GM19463 (cell line): ENCODE results near the gene DSG2.
"Not testable (repeated sequence)": the region's sequence is repeated elsewhere in the genome, so short reads cannot be mapped to it uniquely, and the experiment has no call there.

Experiments
- ATAC-seq: cut with Tn5 transposase; IDR thresholded peaks from one replicate; pipeline ENCODE4 v1.9.1; 2021; ENCODE audit warnings: mild to moderate bottlenecking, moderate library complexity; ENCODE audit not compliant: unreplicated experiment

The DSG2 gene

DNA sequence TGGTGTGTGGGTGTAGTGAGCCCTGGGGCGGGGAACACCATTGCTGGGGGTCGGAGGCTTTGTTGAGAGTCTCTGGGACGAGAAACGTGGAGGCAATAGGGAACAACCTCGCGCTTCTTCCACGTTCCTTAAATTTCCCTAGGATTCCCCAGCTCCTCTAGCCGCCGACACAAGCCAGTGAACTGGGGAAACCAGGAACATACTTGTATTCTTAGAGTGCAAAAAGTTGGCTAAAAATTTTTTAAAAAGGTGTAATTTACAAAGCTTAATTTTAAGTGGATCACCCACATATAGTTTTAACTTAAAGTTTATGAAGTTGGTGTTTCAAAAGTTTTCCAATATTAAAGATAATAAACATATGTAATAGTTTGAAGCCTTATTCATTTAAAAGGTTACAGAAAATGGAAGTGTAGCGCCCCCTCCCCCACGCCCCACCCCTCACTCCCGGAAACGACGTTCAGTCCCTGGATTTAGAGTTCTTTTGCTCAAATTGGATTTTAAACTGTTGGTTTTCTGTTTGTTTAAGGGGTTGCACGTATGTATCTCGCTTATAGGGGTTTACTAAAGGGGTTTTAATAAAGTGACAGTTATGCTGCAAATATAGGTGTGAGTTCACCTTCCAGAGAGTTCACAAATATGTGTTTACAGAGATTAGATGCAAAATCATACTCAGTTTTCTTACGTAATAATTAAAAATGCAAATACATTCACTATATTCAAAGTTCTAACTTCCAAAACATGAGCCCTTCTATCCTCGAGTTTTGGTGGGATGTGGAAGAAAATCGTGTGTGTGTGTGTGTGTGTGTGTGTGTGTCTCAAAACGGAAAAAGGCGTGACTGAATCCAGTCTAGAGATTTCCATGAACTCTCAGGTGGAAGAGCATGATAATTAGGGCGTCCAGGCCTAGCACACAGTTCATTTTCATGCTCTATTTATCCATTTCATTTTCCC lies 872 bp downstream of the DSG2 start:
- ATAC-seq = peak; percentile 12

DNA sequence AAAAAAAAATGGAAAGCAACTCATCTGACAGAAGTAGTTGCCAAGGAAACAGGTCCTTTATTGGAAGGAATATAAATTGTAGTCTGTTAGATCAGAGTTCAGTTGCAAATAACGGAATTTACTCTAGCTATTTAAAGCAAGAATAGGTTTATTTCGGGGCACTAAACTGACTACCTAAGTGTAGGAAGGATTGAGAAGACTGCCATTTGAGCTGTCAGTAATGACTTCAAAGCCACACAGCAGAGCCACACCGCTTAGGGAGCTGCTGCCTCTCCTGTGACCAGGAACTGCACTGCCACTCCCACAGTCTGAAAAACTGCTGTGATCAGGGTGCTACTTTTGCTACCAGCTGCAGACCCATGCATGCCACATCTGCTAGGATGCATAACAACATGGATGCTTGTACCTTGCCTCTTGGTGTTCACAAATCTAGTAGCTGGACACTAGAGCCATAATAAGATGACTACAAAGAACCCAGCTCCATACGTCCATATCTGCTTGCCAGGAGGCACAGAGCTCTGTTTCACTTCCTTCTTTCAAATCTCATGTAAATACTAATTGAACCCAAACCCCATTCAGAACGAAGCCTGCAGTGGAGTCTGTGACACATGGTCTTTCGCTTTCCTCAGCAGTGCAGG lies 2.2 kb downstream of the DSG2 start:
- peak; percentile 72 for ATAC-seq

DNA sequence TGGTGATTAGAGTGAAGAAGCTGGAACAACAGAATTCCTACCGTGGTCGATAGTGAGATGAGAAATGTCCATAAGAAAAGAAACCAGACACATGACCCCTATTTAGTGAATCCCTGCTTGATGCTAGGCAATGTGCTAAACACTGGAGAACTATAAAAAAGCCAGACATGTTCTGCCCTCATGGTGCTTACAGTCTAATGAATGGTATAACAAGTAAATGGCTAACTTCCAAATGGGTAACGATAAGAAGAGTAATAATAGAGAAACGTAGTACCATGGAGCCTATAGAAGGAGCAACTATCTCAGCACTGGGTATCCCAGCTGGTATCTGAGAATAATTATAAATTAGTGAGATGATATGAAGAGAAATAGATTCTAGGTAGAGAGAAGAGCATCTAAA lies 5.0 kb downstream of the DSG2 start:
- ATAC-seq = no peak

DNA sequence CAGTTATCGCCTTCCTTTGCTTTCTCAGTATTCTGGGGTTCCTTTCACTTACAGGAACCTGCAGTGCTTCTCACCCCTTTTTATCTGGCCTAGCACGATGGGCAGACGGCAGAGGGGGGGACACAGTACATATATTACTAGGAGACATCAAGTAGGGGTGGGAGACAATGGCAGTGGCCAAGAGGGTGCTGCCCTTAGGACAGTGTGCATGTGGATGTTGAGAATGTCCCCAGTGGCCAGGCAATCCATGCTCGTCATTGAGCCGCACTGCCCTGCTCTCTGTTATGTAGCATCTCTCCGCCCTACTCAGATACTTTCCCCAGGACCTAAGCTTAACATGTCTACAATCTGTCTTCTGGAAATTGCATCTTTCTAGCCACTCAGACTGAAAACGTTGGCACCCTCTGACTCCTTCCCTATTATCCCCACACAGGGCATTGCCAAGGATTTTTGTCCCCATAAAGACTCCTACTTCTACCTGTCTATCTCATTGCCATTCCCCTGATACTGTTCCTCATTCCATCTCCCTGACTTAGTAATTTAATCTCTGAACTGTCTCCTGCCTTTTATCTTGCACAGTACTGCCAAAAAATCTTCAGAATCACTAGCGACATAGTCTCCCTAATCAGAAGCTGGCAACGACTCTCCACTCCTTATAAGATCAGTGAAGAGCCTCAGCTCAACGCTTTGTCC lies 6.6 kb downstream of the DSG2 start:
- ATAC-seq = no peak

DNA sequence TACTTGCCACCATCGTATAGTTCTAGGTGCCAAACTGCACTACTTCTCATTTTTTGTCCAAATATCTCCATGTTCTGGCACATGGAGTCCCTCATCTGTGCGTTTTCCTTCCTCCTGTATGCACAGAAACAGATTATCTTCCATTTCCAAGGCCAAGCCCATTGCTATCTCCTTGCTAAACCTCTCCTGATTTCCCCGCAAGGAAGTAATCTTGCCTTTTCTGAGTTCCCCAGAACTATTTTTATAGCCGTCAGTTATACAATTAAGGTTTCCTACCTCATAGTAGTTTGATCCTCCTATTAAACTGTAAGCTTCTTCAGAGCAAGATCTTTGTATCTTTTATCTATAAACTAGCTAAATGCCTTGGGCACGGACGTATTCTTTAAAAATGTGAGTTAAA lies 7.2 kb downstream of the DSG2 start:
- ATAC-seq = no peak

DNA sequence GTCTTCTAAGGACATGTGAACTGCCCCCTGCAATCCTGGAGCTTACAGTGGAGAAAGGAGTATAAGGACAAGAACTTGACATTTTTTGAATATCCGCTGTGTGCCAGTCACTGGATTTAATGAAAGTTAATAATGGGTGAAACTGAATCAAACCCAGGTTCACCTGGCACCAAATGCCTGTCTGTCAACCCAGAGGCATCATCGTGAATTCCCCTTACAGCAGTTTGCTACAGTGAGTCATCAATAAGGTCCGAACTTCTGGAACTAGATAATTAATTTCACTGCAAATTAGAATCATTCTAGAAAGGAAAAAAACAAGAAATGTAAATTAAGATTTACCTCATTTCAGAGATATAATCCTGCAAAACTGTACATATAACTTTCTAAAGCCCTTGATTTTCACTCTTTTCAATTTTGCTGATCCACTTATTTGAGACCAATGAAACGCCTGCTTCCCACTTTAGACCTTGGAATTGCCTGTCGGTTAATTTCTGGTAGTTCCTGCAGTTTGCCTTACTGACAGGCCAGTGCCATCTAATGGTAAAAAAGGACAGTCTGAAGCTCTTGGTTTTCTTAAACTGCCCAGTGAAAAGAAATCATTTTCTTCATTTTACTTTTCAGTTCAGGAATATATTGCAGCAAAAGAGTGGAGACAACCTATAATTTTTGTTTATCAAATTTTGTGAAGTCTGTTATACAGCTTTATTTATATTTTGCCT lies 8.2 kb downstream of the DSG2 start:
- no peak for ATAC-seq

DNA sequence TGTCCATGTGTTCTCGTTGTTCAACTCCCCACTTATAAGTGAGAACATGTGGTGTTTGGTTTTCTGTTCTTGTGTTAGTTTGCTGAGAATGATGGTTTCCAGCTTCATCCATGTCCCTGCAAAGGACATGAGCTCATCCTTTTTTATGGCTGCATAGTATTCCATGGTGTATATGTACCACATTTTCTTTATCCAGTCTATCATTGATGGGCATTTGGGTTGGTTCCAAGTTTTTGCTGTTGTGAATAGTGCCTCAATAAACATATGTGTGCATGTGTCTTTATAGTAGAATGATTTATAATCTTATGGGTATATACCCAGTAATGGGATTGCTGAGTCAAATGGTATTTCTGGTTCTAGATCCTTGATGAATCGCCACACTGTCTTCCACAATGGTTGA lies 9.1 kb downstream of the DSG2 start:
- not testable (repeated sequence) for ATAC-seq

DNA sequence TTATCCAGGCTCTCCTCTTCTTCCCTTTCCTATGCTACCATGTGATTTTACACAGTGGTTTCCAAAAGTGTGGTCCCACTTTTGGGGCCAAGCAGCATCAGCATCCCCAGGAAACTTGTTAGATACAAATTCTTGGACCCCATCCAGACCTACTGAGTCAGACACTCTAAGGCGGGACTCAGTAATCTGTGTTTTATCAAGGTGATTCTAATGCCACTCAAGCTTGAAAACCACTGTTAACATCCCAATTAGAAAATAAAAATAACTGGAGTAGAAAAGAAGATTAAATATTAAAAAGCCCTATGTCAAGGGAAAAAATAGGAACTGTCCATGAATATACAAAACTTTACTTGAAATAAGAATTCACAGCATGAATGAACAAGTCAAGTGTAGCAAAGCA lies 10.8 kb downstream of the DSG2 start:
- no peak for ATAC-seq

DNA sequence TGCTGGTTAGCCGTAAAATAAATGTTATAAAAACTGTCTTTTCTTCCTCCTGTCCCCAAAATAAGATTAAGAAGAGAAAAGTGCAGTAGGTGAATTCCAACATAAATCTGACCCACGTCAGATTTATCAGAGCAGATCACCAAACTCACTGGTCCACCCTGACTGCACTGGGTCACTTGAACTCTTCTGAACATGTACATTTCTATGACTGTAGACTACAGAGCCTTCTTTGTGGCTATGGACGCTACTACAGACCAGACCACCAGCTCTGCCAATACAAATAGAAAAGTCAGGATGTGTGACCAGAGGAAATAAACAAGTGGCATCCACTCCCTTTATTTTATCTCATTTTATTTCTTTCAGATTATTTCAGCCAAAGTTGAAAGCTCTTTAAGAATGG lies 11.6 kb downstream of the DSG2 start:
- ATAC-seq = no peak

DNA sequence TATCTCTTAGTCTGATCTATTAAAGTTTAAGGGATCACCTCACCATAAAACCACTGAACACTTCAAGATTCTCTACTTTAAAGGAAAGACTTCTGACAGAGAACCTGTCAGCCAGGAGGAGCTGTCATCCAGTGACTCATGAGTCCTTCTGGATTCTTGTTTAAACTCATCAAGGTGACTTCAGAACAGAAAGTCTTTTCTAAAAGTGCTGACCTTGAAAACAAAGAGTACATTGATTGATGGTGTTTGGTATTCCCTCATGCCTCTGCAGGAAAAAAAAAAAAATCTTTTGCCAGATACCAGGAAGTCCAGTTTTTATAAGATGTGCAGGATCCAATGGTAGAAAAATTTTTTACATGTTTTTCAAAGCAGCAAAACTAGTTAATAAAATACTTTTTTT lies 12.3 kb downstream of the DSG2 start:
- ATAC-seq = no peak

DNA sequence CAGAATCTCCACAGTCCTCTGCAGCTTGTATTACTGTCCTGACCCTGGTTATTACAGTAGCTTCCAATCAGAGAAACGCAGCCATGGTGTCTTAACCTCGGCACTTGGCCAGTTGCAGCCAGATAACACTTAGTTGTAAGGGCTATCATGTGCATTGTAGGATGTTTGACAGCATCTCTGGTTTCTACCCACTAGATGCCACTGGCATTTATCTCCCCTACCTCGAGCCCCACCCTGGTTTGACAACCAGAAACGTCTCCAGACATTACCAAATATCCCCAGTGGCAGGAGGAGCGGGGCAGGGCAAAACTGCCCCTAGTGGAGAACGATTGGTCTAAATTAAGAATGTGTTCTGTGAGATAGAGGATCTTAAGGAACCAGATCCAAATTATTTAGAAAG lies 13.1 kb downstream of the DSG2 start:
- no peak for ATAC-seq

DNA sequence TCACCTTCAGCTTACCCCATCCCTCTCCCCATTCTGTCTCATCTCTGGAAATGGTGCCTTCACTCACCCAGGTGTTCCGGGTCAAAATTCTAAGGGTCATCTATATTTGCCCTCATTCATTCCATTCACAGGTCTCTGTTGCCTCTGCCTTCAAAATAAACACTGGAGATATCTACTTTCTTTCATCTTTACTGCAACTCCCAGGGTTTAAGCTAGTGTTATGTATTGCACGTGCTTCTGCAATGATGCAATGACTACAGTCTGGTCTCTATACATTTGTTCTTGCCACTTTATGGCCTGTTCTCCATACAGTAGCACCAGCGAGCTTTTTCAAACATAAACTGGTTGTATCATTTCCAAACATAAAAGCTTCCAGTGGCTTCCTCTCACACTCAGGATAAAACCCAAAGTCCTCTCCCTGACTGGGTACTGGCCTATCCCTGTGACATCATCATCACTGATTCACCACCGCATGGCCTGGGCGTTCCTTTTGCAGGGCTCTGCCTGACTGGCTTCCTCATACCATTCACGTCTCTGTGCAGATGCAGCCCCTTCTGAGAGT lies 14.3 kb downstream of the DSG2 start:
- ATAC-seq = no peak

DNA sequence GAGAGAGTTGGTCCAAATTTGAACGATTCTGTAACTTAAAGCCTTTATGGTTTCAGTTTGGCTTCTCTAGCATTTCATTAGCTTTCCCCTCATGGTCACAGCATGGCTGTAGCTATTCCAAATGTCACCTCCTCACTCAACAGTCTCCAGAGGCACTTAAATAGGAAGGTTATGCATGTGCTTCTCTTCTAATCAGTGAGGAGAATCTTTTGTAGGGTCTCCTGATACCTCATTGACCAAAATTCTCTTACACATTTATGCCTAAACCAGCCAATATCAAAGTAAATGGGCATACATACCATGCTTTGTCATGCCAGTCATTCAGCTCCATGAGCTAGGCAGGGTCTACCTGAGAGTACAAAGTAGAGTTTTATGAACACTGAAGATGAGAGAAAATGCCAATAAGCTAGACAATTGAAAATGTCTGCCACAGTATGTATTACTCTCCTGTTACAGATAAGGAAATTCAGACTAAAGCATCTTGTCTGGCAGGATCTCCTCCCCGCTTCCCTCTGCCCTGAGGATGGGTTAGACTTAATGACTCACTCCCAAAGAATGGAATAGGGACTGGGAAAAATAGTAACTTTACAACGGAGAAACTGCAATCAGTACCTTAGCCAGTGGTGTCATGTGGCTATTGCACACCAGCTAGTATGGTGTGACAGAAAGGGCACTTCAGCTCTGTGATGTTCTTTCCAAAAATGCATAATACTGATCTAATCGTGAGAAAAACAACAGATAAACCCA lies 15.4 kb downstream of the DSG2 start:
- ATAC-seq = no peak

DNA sequence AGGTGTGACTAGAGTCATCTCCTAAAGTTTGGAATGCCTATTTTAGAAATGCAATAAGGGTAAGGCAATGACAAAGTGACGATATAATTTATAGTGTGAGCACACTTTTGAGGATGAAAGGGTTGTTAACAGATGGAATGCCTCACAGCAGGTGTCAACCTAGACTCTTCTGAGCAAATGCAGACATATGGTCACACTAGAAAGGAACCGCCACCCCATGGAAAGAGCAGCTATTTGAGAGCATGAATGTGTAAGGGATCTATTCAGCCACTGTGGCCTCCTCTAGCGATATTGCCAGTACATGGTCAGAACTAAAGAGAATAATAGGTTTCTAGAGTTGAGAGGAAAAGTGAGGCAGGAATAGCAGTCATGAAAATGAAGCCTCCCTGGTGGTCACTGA lies 18.5 kb downstream of the DSG2 start:
- no peak for ATAC-seq

DNA sequence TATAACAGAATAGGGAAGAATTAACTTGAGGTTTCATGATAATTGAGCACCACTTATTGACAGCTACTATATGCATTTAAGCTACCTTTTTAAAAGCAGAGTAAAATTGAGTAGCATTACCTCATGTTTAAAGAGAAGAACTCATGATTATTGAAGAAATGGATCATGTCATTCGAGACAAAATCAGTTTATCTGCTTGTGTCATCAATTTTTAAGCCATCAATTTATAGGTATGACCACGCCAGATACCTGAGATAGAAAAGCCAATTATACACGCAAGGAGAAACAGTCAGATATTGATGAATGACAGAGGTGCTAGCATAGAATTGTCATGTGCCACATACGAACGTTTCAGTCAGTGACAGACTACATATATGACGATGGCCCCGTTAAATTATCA lies 28.4 kb downstream of the DSG2 start:
- ATAC-seq = no peak

DNA sequence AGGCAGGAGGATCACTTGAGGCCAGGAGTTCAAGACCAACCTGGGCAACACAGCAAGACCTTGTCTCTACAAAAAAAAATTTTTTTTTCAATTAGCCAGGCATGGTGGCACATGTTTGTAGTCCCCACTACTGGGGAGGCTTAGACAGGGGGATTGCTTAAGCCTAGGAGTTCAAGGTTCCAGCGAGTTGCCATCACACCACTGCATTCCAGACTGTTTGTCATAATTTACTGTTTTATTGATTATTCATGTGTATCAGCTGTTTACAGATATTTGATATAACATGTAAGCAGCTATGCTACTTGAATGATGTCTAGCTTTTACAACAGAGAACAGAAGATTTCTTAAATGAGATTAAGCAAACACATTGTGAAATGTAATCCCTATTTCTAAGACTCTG lies 35.3 kb downstream of the DSG2 start:
- no peak for ATAC-seq

DNA sequence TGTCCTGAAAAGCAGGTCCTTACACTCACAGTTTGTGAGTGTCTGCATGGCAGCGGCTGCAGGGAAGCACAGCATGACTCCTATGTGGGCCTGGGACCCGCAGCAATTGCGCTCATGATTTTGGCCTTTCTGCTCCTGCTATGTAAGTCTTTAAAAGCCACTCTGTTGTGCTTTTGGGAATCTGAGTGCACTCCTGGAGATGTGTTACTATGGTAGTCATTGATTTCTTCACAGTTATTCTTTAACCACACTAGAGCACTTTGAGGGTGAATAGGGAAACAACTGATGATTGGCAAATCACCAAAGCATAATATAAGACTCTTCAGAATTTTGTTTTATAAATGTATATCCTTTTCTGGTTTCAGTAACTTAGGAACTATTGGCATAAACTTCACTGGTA lies 40.9 kb downstream of the DSG2 start:
- ATAC-seq = no peak

DNA sequence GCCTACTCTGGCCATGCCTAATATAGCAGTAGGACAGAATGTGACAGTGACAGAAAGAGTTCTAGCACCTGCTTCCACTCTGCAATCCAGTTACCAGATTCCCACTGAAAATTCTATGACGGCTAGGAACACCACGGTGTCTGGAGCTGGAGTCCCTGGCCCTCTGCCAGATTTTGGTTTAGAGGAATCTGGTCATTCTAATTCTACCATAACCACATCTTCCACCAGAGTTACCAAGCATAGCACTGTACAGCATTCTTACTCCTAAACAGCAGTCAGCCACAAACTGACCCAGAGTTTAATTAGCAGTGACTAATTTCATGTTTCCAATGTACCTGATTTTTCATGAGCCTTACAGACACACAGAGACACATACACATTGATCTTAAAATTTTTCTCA lies 48.5 kb downstream of the DSG2 start:
- no peak for ATAC-seq

DNA sequence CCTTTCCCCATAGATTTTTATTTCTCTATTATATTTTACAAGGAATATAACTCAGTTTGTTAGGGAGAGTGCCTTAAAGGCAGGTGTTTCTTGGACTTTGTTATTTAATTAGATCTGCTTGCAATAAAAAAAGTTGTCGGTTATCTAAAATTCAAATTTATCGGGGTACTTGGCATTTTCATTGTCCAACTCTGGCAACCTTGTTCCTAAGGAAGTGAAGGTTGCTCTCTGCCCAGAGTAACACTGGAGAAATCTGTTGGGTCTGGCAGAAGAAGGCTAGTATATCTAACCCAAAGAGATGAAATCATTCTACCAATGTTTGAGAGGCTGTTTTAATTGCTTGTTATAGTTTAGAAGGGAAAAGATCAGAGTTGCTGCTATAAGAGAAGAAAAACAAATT lies 50.9 kb downstream of the DSG2 start:
- ATAC-seq = no peak

DNA sequence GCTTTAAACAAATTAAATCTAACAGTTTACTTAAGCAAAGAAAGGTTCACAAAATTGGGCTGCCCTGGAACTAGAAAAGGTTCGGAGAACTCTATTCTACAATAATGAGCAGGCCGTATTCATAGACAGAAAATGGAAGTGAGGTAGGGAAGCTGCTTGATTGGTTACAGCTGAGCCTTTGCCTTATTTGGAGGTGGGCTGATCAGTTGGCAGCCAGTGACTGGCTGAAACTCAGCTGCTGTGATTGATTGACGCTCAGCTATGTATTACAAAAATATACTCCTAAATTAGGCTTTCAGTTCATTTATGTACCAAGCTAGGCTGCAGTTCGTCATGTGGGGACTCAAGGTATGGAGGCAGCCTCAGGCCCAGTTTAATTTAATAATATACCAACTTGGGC lies 51.4 kb downstream of the DSG2 start:
- no peak for ATAC-seq
